IMR-90 (cell line): ENCODE measurements around the gene SLC6A9. TPM values are rescaled to one million over a fixed set of nuclear protein-coding genes. Genes with fewer than 3 reads are reported as not detected.

Experiments used
- ATAC-seq: fragments of 200-7000 bp; cut with Tn5 transposase; 2 replicates; pipeline ENCODE4 v1.9.1; 2020; ENCODE audit warnings: low read depth, mild to moderate bottlenecking, moderate library complexity
- BruUV-seq: library from RNA; stranded (reverse); fragments of 400-500 nt; replicated peaks from 2 replicates; lab custom pipeline; 2021; lab: Mats Ljungman, UMichigan
- CTCF ChIA-PET: fragments of 300-600 bp; formaldehyde crosslinking; extraction: SDS; loops from one replicate; lab custom pipeline; 2021; ENCODE audit warnings: antibody characterized with exemption; lab: Yijun Ruan, JAX
- POLR2A ChIA-PET: fragments of 300-600 bp; sonication (Branson Sonifier 250); formaldehyde crosslinking; loops from one replicate; lab custom pipeline; 2022; ENCODE audit warnings: antibody characterized with exemption; ENCODE audit not compliant: unreplicated experiment; lab: Charles Lee
- DNase-seq: peaks from one replicate; pipeline ENCODE4 v3.0.0; 2013
- H2AFZ ChIP-seq: replicated peaks from 2 replicates; pipeline ENCODE3; 2013; ENCODE audit warnings: low read length, mild to moderate bottlenecking; ENCODE audit not compliant: poor library complexity
- H2AK5ac ChIP-seq: 2 replicates; pipeline ENCODE4 v1.6.1; 2013; ENCODE audit warnings: low read depth, low read length, inconsistent platforms
- H2AK9ac ChIP-seq: replicated peaks from 2 replicates; pipeline ENCODE3; 2013; ENCODE audit warnings: mild to moderate bottlenecking, low read depth, low read length, moderate library complexity; ENCODE audit not compliant: poor library complexity
- H2BK120ac ChIP-seq: 2 replicates; pipeline ENCODE4 v1.6.1; 2013; ENCODE audit warnings: low read depth, low read length, inconsistent platforms
- H2BK15ac ChIP-seq: 3 replicates; pipeline ENCODE4 v1.6.1; 2013; ENCODE audit warnings: low read depth, low read length, inconsistent platforms
- H2BK20ac ChIP-seq: 2 replicates; pipeline ENCODE4 v1.6.1; 2013; ENCODE audit warnings: low read depth, mild to moderate bottlenecking, inconsistent platforms, low read length, moderate library complexity
- H2BK5ac ChIP-seq: 2 replicates; pipeline ENCODE4 v1.6.1; 2013; ENCODE audit warnings: mild to moderate bottlenecking, low read depth, low read length, inconsistent platforms; ENCODE audit not compliant: poor library complexity, severe bottlenecking
- H3K14ac ChIP-seq: replicated peaks from 2 replicates; pipeline ENCODE4 v1.6.1; 2013; ENCODE audit warnings: low read depth, low read length, inconsistent platforms
- H3K18ac ChIP-seq: 2 replicates; pipeline ENCODE4 v1.6.1; 2013; ENCODE audit warnings: low read depth, low read length, control low read depth
- H3K23ac ChIP-seq: 2 replicates; pipeline ENCODE4 v1.6.1; 2013; ENCODE audit warnings: low read depth, low read length, inconsistent platforms
- H3K27ac ChIP-seq: 2 replicates; pipeline ENCODE4 v1.5.1; 2013; ENCODE audit warnings: mild to moderate bottlenecking, control low read depth, low read length; ENCODE audit not compliant: insufficient read depth
- H3K27me3 ChIP-seq: 2 replicates; pipeline ENCODE4 v1.6.1; 2013; ENCODE audit warnings: low read length; ENCODE audit not compliant: control insufficient read depth, insufficient read depth
- H3K36me3 ChIP-seq: 2 replicates; pipeline ENCODE4 v1.6.1; 2013; ENCODE audit warnings: low read length, mixed read lengths; ENCODE audit not compliant: control insufficient read depth, insufficient read depth
- H3K4ac ChIP-seq: 2 replicates; pipeline ENCODE4 v1.6.1; 2013; ENCODE audit warnings: low read depth, low read length, inconsistent platforms
- H3K4me1 ChIP-seq: 2 replicates; pipeline ENCODE4 v1.6.1; 2013; ENCODE audit warnings: low read length, mixed read lengths; ENCODE audit not compliant: control insufficient read depth, insufficient read depth
- H3K4me2 ChIP-seq: 2 replicates; pipeline ENCODE4 v1.6.1; 2013; ENCODE audit warnings: low read depth, mild to moderate bottlenecking, control low read depth, low read length, moderate library complexity
- H3K4me3 ChIP-seq: 2 replicates; pipeline ENCODE4 v1.5.1; 2013; ENCODE audit warnings: low read depth, mild to moderate bottlenecking, control low read depth, low read length, moderate library complexity; ENCODE audit not compliant: insufficient read depth
- H3K56ac ChIP-seq: 2 replicates; pipeline ENCODE4 v1.6.1; 2013; ENCODE audit warnings: low read length, inconsistent platforms; ENCODE audit not compliant: insufficient read depth; ENCODE audit errors: extremely low read depth
- H3K79me1 ChIP-seq, 2 experiments: 2 replicates each; pipeline ENCODE4 v1.6.1; 2013; ENCODE audit warnings: low read length in 2 of 2, inconsistent platforms in 1 of 2, low read depth in 1 of 2
- H3K9ac ChIP-seq: 2 replicates; pipeline ENCODE4 v1.6.1; 2013; ENCODE audit warnings: low read depth, low read length, control low read depth
- H3K9me1 ChIP-seq: 2 replicates; pipeline ENCODE4 v1.6.1; 2013; ENCODE audit warnings: low read length, inconsistent platforms; ENCODE audit not compliant: insufficient read depth
- H3K9me3 ChIP-seq: 2 replicates; pipeline ENCODE4 v1.6.1; 2013; ENCODE audit warnings: low read length; ENCODE audit not compliant: control insufficient read depth, insufficient read depth
- H4K20me1 ChIP-seq: 2 replicates; pipeline ENCODE4 v1.6.1; 2013; ENCODE audit warnings: low read length, inconsistent platforms; ENCODE audit not compliant: insufficient read depth
- H4K5ac ChIP-seq: 2 replicates; pipeline ENCODE4 v1.6.1; 2013; ENCODE audit warnings: mild to moderate bottlenecking, low read depth, low read length, control low read depth
- H4K8ac ChIP-seq, 2 experiments: 2 replicates each; pipeline ENCODE4 v1.6.1; 2013; ENCODE audit warnings: low read depth in 2 of 2, low read length in 2 of 2, control low read depth in 1 of 2, inconsistent platforms in 1 of 2
- H4K91ac ChIP-seq: 2 replicates; pipeline ENCODE4 v1.6.1; 2013; ENCODE audit warnings: low read depth, low read length, inconsistent platforms; ENCODE audit not compliant: insufficient read depth
- BHLHE40 ChIP-seq: fragments of 150-350 bp; IDR thresholded peaks from 2 replicates; pipeline ENCODE4 v1.6.1; 2016; ENCODE audit warnings: mild to moderate bottlenecking, low read depth, low read length
- CHD1 ChIP-seq: IDR thresholded peaks from 2 replicates; pipeline ENCODE4 v1.6.1; 2012; ENCODE audit warnings: low read depth, low read length, improper control_type of control experiment
- FOS ChIP-seq: fragments of 150-350 bp; IDR thresholded peaks from 2 replicates; pipeline ENCODE4 v1.6.1; 2016; ENCODE audit warnings: low read depth, low read length
- NFE2L2 ChIP-seq: fragments of 150-350 bp; IDR thresholded peaks from 2 replicates; pipeline ENCODE4 v1.6.1; 2016; ENCODE audit warnings: low read depth, mild to moderate bottlenecking, low read length
- POLR2A ChIP-seq: IDR thresholded peaks from 2 replicates; pipeline ENCODE4 v1.6.1; 2012; ENCODE audit warnings: mild to moderate bottlenecking, low read depth, low read length
- RAD21 ChIP-seq: IDR thresholded peaks from 2 replicates; pipeline ENCODE4 v1.6.1; 2012; ENCODE audit warnings: low read length, improper control_type of control experiment
- RCOR1 ChIP-seq: IDR thresholded peaks from 2 replicates; pipeline ENCODE4 v1.6.1; 2012; ENCODE audit warnings: mild to moderate bottlenecking, low read length, improper control_type of control experiment; ENCODE audit not compliant: insufficient replicate concordance
- SMC3 ChIP-seq: fragments of 150-350 bp; IDR thresholded peaks from 2 replicates; pipeline ENCODE4 v1.6.1; 2016; ENCODE audit warnings: low read depth, mild to moderate bottlenecking, antibody characterized with exemption, low read length, moderate library complexity
- WGBS, 2 experiments: methylation state at CpG; one replicate each; pipeline versions ENCODE4 v1.1.5 to v1.1.7; 2013; ENCODE audit warnings: missing lambda C conversion rate in 2 of 2; ENCODE audit not compliant: insufficient read length in 1 of 2; ENCODE audit errors: extremely low coverage in 2 of 2; 5-methylcytosine and 5-hydroxymethylcytosine counted together
- dilution Hi-C: fragments of 300-500 bp; cut with HindIII; formaldehyde crosslinking; loops from one replicate; pipeline ENCODE4 v1.14.3; 2018; ENCODE audit warnings: low sequenced_read_pairs; ENCODE audit not compliant: unreplicated experiment
- in situ Hi-C: fragments of 300-500 bp; cut with MboI; formaldehyde crosslinking; loops from 3 replicates; pipeline ENCODE4 v1.14.3; 2019; ENCODE audit warnings: low sequenced_read_pairs, inconsistent platforms, mixed read lengths
- intact Hi-C: fragments of 100-400 bp; cut with micrococcal nuclease; formaldehyde crosslinking; loops from 2 replicates; pipeline ENCODE4 v1.10.0; 2022
- polyA plus RNA-seq, 3 experiments: library from polyadenylated mRNA; depleted of rRNA; stranded (reverse); fragments of >200 nt; gene quantifications; 2 replicates each; pipeline ENCODE4 v1.2.3, GENCODE V29; 2012; ENCODE audit warnings: low replicate concordance in 1 of 3
- total RNA-seq: library from RNA; depleted of rRNA; stranded (reverse); fragments of >200 nt; gene quantifications from 2 replicates; pipeline ENCODE4 v1.2.3, GENCODE V29; 2012
- TF ChIP-seq, protein P1 (sequence below): conservative IDR thresholded peaks from 2 replicates; pipeline ENCODE4 v1.5.1; 2012; ENCODE audit warnings: mild to moderate bottlenecking, low read depth, low read length, improper control_type of control experiment
- TF ChIP-seq, protein P2 (sequence below): fragments of 150-350 bp; IDR thresholded peaks from 2 replicates; pipeline ENCODE4 v1.6.1; 2017; ENCODE audit warnings: mild to moderate bottlenecking, antibody characterized with exemption, low read length, low read depth

SLC6A9 gene
- total and polyA plus RNA-seq, 2 of the 4 experiments (the other 2 are of a cell fraction), result 2.0 to 6.6 TPM

DNA sequence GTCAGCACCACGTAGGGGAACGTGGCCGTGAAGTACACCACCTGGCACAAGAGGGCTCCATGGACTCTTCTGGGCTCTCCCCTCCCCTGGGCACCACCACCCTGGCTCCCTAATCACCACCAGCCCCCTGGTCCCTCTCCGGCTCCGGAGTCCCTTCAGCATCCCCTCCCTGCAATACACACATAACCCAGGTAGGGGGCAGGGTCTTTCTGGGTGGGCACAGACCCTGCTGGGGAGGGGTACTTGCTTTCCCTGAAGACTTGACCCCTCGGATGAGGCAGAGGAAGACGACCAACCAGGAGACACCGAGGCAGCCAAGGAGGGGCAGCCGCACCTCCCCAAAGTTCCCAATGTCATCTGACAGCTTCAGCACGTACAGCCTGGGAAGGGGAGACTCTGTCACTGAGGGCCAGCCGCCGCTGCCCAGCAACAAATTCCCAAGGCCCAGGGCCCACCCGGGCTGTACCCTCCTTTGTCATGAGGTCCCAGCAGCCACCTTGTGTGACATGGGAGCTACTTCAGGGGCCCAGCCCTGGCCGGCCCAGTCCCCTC is 28.6 kb downstream of the SLC6A9 start:
- CTCF ChIA-PET, result no interaction called here

More for the DNA sequence above, 28.6 kb downstream of the SLC6A9 start:
- in situ Hi-C loops (no loop called here), dilution Hi-C loops (no loop called here), intact Hi-C loops (loop anchor here (10.0 kb wide), 1 partner anchor 312 kb away; no protein-coding TSS in a partner anchor)
- no peak overlapping the region for H2BK20ac ChIP-seq
- H3K9me1 ChIP-seq, result no peaks in the 10 kb centered on the region
- H4K20me1 ChIP-seq, result no peaks in the 10 kb centered on the region
- POLR2A ChIA-PET, result no interaction called here
- no peak overlapping the region for H2BK5ac ChIP-seq
- BruUV-seq, result no TSS peak
- H3K4me3 ChIP-seq, result no peak overlapping the region
- peak overlapping the region; percentile 57 for H2AK9ac ChIP-seq
- no peak overlapping the region for H4K91ac ChIP-seq
- no peak overlapping the region for H2AFZ ChIP-seq
- H3K9me3 ChIP-seq, result no peaks in the 10 kb centered on the region
- no peak overlapping the region for H3K4ac ChIP-seq
- no peak overlapping the region for H4K8ac ChIP-seq
- ATAC-seq (no peak), DNase-seq (no peak)
- H3K4me2 ChIP-seq, result no peak overlapping the region
- no peak overlapping the region for H3K18ac ChIP-seq
- TF ChIP-seq FOS (no peak), POLR2A (no peak), SMC3 (no peak), BHLHE40 (no peak), RAD21 (no peak), CHD1 (no peak), NFE2L2 (no peak), RCOR1 (no peak)
- TF ChIP-seq, protein P1, sequence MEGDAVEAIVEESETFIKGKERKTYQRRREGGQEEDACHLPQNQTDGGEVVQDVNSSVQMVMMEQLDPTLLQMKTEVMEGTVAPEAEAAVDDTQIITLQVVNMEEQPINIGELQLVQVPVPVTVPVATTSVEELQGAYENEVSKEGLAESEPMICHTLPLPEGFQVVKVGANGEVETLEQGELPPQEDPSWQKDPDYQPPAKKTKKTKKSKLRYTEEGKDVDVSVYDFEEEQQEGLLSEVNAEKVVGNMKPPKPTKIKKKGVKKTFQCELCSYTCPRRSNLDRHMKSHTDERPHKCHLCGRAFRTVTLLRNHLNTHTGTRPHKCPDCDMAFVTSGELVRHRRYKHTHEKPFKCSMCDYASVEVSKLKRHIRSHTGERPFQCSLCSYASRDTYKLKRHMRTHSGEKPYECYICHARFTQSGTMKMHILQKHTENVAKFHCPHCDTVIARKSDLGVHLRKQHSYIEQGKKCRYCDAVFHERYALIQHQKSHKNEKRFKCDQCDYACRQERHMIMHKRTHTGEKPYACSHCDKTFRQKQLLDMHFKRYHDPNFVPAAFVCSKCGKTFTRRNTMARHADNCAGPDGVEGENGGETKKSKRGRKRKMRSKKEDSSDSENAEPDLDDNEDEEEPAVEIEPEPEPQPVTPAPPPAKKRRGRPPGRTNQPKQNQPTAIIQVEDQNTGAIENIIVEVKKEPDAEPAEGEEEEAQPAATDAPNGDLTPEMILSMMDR, result no peak
- TF ChIP-seq, protein P2, sequence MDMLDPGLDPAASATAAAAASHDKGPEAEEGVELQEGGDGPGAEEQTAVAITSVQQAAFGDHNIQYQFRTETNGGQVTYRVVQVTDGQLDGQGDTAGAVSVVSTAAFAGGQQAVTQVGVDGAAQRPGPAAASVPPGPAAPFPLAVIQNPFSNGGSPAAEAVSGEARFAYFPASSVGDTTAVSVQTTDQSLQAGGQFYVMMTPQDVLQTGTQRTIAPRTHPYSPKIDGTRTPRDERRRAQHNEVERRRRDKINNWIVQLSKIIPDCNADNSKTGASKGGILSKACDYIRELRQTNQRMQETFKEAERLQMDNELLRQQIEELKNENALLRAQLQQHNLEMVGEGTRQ, result no peak
- no peak overlapping the region for H2AK5ac ChIP-seq
- 90% methylated on average over 2 of the region's 14 CpGs; no CpG with 5 or more reads in 1 of the 2 experiments for WGBS, 2 experiments
- no peak overlapping the region for H3K23ac ChIP-seq
- no peak overlapping the region for H2BK120ac ChIP-seq
- H2BK15ac ChIP-seq, result no peak overlapping the region
- H3K27ac ChIP-seq, result no peak overlapping the region
- no peak overlapping the region for H4K5ac ChIP-seq
- H3K9ac ChIP-seq, result no peak overlapping the region
- no peak overlapping the region for H3K14ac ChIP-seq
- no peaks in the 10 kb centered on the region; the same call in 1 of the 2 replicates for H3K4me1 ChIP-seq
- no peaks in the 10 kb centered on the region for H3K27me3 ChIP-seq
- H3K56ac ChIP-seq, result no peak overlapping the region
- peaks cover 22% of the 10 kb centered on the region; the same call in 1 of the 2 replicates for H3K36me3 ChIP-seq
- no peaks in the 10 kb centered on the region for H3K79me1 ChIP-seq
